ENCODE results near the gene JMJD8.

- TF ChIP-seq POLR2AphosphoS5 (IDR thresholded peaks at IDR 0.05; ENCODE audit: control insufficient read depth, insufficient read depth, low read depth, low read length) (no peak), NR2F6 (CRISPR knock-in tag; IDR thresholded peaks at IDR 0.05) (no peak), SREBF1 (IDR thresholded peaks at IDR 0.05; ENCODE audit: borderline replicate concordance, low read depth, low read length) (no peak), CTCF (IDR thresholded peaks at IDR 0.05 in 2 of 3, conservative IDR thresholded peaks at IDR 0.05 in 1 of 3; ENCODE audit: insufficient read depth in 2 of 3, low read depth in 1 of 3, low read length in 3 of 3) (no peak), JUND (IDR thresholded peaks at IDR 0.05; ENCODE audit: borderline replicate concordance, low read depth, low read length) (no peak), JUND (tag; IDR thresholded peaks at IDR 0.05; ENCODE audit: borderline replicate concordance, low read depth, low read length) (no peak), ATF3 (IDR thresholded peaks at IDR 0.05) (no peak), ATF3 (CRISPR knock-in tag; conservative IDR thresholded peaks at IDR 0.05) (no peak), SIN3A (IDR thresholded peaks at IDR 0.05; ENCODE audit: borderline replicate concordance in 2 of 2, control insufficient read depth in 1 of 2, low read depth in 2 of 2, low read length in 2 of 2) (no peak)
- TF ChIP-seq, protein P1, sequence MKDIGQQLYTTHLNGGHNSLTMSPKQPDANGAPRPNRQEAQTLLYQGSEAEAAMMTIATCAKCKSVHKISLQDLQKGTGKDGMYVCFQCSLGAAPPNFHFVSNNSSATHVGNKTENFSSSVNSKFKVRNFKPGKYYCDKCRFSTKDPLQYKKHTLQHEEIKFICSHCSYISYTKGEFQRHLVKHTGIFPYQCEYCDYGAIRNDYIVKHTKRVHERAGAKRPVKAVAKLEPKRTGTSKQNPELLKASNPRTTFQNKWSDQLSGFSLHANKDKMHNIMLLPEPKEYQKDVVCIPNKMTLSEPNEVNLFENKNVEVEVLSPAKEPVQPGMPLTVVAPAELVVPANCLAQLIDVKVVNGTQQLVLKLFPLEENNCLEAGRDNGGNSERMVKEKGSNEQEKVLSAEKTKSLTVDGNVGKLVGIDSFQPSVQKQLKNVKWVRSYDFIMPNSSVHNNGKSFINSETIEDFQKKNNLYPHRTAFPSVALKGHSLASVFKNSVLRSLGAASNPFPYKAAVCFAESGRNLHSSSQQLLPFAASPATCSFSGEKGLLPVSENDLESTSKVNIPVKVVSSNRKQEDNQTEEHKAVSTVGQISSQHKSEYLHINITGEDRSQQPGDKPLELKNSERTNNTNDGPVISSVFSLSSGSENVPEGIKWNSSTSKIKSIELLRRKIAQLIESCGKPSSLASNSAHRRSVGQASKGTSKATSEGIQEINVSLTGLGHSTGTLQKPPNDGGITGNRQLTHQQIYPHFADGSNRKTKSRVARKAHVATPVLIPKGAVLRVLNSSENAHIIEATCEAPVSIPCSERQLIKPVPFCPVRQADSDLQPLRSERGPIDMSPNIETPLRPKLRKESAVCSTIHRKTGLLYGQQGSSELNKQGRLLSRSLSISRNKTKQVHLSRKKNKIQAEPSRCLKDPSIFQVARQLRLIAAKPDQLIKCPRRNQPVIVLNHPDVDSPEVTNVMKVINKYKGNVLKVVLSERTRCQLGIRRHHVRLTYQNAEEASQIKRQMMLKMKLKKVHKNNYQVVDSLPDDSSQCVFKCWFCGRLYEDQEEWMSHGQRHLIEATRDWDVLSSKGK (CRISPR knock-in tag; IDR thresholded peaks at IDR 0.05): no peak
Observed at GRCh38 chr16:666572-666971, 17.6 kb downstream of the JMJD8 start.

Data from K562 (cell line).